ENCODE results near the gene ADRB2. TPM values are rescaled to one million over a fixed set of nuclear protein-coding genes. Genes with fewer than 3 reads are reported as not detected.

Gene ADRB2
- total RNA-seq, 2 donors from 2014 or later: 7.3 to 7.7 TPM

DNA sequence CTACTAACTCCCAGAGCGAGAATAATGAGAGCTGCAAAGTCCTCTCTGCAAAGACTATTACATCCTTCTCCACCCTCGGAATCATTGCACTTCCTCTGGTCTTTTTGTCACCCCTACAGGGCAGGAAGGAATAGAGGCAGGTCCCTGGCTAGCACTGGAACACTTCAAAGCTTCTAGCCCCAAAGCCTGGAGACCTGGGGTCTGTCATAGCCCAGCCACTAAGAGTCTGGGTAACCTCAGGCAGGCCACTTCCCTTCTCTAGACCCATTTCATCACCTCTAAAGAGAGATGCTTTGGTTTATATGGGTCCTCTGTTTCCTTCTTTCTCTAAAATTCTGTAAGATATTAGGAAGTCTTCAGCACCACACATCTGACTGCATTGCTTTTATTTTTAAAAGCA is 6.7 kb downstream of the ADRB2 start:
- TF ChIP-seq, protein P1, sequence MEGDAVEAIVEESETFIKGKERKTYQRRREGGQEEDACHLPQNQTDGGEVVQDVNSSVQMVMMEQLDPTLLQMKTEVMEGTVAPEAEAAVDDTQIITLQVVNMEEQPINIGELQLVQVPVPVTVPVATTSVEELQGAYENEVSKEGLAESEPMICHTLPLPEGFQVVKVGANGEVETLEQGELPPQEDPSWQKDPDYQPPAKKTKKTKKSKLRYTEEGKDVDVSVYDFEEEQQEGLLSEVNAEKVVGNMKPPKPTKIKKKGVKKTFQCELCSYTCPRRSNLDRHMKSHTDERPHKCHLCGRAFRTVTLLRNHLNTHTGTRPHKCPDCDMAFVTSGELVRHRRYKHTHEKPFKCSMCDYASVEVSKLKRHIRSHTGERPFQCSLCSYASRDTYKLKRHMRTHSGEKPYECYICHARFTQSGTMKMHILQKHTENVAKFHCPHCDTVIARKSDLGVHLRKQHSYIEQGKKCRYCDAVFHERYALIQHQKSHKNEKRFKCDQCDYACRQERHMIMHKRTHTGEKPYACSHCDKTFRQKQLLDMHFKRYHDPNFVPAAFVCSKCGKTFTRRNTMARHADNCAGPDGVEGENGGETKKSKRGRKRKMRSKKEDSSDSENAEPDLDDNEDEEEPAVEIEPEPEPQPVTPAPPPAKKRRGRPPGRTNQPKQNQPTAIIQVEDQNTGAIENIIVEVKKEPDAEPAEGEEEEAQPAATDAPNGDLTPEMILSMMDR (IDR thresholded peaks at IDR 0.05): no peak
- Histone ChIP-seq H3K36me3 (no peaks in the 10 kb centered on the region), H3K9me3 (no peaks in the 10 kb centered on the region), H3K27me3 (no peaks in the 10 kb centered on the region), H3K27ac (peak overlapping the region; percentile 44 to 97), H3K4me3 (no peak overlapping the region), H3K4me1 (peaks cover 0 to 57% of the 10 kb centered on the region in 2 donors)
- no peak for DNase-seq (ENCODE audit: low spot score)

DNA sequence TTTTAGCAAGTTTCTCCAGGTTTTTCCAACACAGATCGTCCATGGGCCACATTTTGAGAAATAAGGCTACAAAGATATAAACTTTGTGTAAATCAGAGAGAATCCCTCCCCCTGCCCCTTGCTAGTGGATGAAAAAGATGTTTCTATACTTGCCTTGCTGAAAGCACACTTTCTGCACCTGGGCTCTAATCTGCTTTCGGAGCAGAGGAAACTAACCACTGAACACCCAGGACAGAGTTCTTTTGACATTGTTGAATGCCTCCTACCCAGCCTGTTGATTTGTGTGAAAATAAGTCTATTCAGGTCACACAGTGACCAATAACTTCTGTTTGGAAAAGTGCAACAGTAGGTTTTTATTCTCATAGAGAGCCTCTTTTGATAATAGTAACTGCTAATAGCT is 7.5 kb downstream of the ADRB2 start:
- H3K4me3 ChIP-seq: no peak overlapping the region
- H3K36me3 ChIP-seq: no peaks in the 10 kb centered on the region
- TF ChIP-seq, protein P1 (IDR thresholded peaks at IDR 0.05): no peak
- peak overlapping the region in 1 of 2 donors; percentile 20 for H3K27ac ChIP-seq
- no peaks in the 10 kb centered on the region for H3K27me3 ChIP-seq
- no peak for DNase-seq (ENCODE audit: low spot score)
- H3K4me1 ChIP-seq: peaks cover 0 to 57% of the 10 kb centered on the region in 2 donors
- no peaks in the 10 kb centered on the region for H3K9me3 ChIP-seq

DNA sequence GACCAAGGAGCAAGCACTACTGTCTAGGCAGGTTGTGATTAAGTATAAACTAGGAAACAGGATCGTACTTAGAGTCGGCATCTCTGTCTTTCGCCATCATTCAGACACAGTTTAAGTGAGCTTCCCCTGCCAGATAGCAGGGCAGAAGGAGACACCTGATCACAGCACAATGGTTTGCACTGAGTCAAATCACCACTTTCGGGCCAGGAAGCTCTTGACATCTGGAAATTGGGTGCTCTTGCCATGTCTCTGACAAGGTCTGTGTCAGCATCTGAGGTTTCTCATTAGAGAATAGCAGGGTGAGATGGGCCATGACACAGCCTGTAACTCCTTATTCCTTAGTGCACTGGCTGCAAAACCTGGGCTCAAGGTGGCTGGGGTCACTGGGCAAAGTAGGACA is 8.3 kb downstream of the ADRB2 start:
- H3K4me1 ChIP-seq: peaks cover 0 to 56% of the 10 kb centered on the region in 2 donors
- TF ChIP-seq, protein P1 (IDR thresholded peaks at IDR 0.05): no peak
- H3K27me3 ChIP-seq: no peaks in the 10 kb centered on the region
- no peaks in the 10 kb centered on the region for H3K36me3 ChIP-seq
- H3K9me3 ChIP-seq: no peaks in the 10 kb centered on the region
- no peak overlapping the region for H3K4me3 ChIP-seq
- DNase-seq (ENCODE audit: low spot score): no peak
- H3K27ac ChIP-seq: no peak overlapping the region

- DNase-seq (ENCODE audit: low spot score): no peak
- no peaks in the 10 kb centered on the region for H3K36me3 ChIP-seq
- H3K27me3 ChIP-seq: no peaks in the 10 kb centered on the region
- no peak overlapping the region for H3K4me3 ChIP-seq
- no peaks in the 10 kb centered on the region for H3K9me3 ChIP-seq
- H3K27ac ChIP-seq: no peak overlapping the region
- TF ChIP-seq, protein P1 (IDR thresholded peaks at IDR 0.05): no peak
- peaks cover 0 to 39% of the 10 kb centered on the region in 2 donors for H3K4me1 ChIP-seq
Measured at GRCh38 chr5:148836272-148837250, 10.2 kb downstream of the ADRB2 start.

GRCh38 chr5:148837383-148837782 is 11.0 kb downstream of the ADRB2 start:
- no peaks in the 10 kb centered on the region for H3K9me3 ChIP-seq
- DNase-seq (ENCODE audit: low spot score): no peak
- no peaks in the 10 kb centered on the region for H3K36me3 ChIP-seq
- peaks cover 0 to 39% of the 10 kb centered on the region in 2 donors for H3K4me1 ChIP-seq
- TF ChIP-seq, protein P1 (IDR thresholded peaks at IDR 0.05): no peak
- H3K27me3 ChIP-seq: no peaks in the 10 kb centered on the region
- H3K27ac ChIP-seq: no peak overlapping the region
- no peak overlapping the region for H3K4me3 ChIP-seq
